ENCODE data around the gene ARHGAP24. TPM values are rescaled to one million over a fixed set of nuclear protein-coding genes. Genes with fewer than 3 reads are reported as not detected.
"Not testable (repeated sequence)": the region's sequence is repeated elsewhere in the genome, so short reads cannot be mapped to it uniquely, and the experiment has no call there.

The ARHGAP24 gene
- total and polyA plus RNA-seq, 4 donors: 1.8 to 15.2 (median 3.3) TPM

DNA sequence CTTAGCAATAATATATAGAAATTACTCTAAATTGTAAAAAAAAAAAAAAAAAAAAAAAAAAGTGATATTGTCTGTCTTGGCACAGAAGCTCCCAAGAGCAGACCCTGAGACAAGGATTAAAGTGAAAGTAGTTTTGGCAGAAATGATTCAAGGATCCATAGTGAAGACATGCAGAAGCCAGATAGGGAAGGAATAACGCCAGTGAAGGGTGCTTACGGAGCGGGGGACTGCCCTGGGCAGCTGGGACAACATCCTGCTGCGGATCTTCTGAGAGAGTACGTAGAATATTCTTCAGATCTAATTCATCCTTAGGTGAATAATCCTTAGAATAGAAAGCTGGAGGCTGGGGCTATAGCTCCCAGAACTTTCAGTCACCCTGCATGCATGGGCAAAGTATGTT lies 39.8 kb downstream of the ARHGAP24 start:
- no peak overlapping the region for H3K4me3 ChIP-seq (ENCODE audit: low read depth in 1 of 3, low read length in 3 of 3)
- H3K27ac ChIP-seq (ENCODE audit: low read depth in 1 of 2, low read length in 2 of 2): no peak overlapping the region
- H3K27me3 ChIP-seq (ENCODE audit: control insufficient read depth in 4 of 4, insufficient read depth in 4 of 4, low read length in 3 of 4): no peaks in the 10 kb centered on the region
- TF ChIP-seq YY1 (IDR thresholded peaks at IDR 0.05) (no peak), HNF4A (conservative IDR thresholded peaks at IDR 0.05) (no peak), EGR1 (IDR thresholded peaks at IDR 0.05; ENCODE audit: low read depth in 2 of 2) (no peak), TAF1 (conservative IDR thresholded peaks at IDR 0.05) (no peak), GABPA (IDR thresholded peaks at IDR 0.05 in 1 of 2, conservative IDR thresholded peaks at IDR 0.05 in 1 of 2) (no peak), NR2F2 (IDR thresholded peaks at IDR 0.05) (no peak)
- H3K4me1 ChIP-seq (ENCODE audit: control insufficient read depth in 4 of 4, insufficient read depth in 4 of 4, low read length in 3 of 4): no peaks in the 10 kb centered on the region
- H3K36me3 ChIP-seq (ENCODE audit: control insufficient read depth in 4 of 4, insufficient read depth in 3 of 4, low read depth in 1 of 4, low read length in 3 of 4): no peaks in the 10 kb centered on the region
- H3K9ac ChIP-seq (ENCODE audit: low read depth in 1 of 2, low read length in 2 of 2): no peak overlapping the region
- no peak for DNase-seq (ENCODE audit: low spot score)
- no peaks in the 10 kb centered on the region for H3K9me3 ChIP-seq (ENCODE audit: control insufficient read depth in 4 of 4, low read length in 3 of 4)
- 77% methylated on average over 5 of the region's 5 CpGs for WGBS

DNA sequence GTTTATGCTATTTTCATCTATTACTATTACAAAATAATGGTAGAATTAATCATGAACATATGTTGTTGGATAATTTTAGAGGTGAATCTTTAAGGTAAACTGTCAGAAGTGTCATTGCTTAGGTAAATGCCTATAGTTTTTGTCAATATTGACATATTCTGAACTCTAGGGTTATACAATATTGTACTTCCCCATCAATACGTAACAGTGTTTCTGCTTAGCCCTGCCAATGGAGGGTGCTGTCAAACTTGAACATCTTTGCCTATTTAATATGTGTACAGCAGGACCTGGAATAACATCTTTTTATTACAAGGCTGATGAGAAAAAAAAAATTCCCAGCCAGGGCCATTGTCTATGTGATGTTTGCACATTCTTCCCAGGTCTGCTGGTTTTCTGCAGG lies 40.8 kb downstream of the ARHGAP24 start:
- Histone ChIP-seq H3K9me3 (ENCODE audit: control insufficient read depth in 4 of 4, low read length in 3 of 4) (no peaks in the 10 kb centered on the region), H3K36me3 (ENCODE audit: control insufficient read depth in 4 of 4, insufficient read depth in 3 of 4, low read depth in 1 of 4, low read length in 3 of 4) (no peaks in the 10 kb centered on the region), H3K9ac (ENCODE audit: low read depth in 1 of 2, low read length in 2 of 2) (no peak overlapping the region), H3K4me1 (ENCODE audit: control insufficient read depth in 4 of 4, insufficient read depth in 4 of 4, low read length in 3 of 4) (no peaks in the 10 kb centered on the region), H3K27me3 (ENCODE audit: control insufficient read depth in 4 of 4, insufficient read depth in 4 of 4, low read length in 3 of 4) (no peaks in the 10 kb centered on the region), H3K4me3 (ENCODE audit: low read depth in 1 of 3, low read length in 3 of 3) (no peak overlapping the region), H3K27ac (ENCODE audit: low read depth in 1 of 2, low read length in 2 of 2) (no peak overlapping the region)
- no peak for TF ChIP-seq SP1 (IDR thresholded peaks at IDR 0.05)
- TF ChIP-seq, protein P1, sequence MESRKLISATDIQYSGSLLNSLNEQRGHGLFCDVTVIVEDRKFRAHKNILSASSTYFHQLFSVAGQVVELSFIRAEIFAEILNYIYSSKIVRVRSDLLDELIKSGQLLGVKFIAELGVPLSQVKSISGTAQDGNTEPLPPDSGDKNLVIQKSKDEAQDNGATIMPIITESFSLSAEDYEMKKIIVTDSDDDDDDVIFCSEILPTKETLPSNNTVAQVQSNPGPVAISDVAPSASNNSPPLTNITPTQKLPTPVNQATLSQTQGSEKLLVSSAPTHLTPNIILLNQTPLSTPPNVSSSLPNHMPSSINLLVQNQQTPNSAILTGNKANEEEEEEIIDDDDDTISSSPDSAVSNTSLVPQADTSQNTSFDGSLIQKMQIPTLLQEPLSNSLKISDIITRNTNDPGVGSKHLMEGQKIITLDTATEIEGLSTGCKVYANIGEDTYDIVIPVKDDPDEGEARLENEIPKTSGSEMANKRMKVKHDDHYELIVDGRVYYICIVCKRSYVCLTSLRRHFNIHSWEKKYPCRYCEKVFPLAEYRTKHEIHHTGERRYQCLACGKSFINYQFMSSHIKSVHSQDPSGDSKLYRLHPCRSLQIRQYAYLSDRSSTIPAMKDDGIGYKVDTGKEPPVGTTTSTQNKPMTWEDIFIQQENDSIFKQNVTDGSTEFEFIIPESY (IDR thresholded peaks at IDR 0.05): no peak
- TF ChIP-seq RXRA (IDR thresholded peaks at IDR 0.05): no peak
- TF ChIP-seq, protein P2, sequence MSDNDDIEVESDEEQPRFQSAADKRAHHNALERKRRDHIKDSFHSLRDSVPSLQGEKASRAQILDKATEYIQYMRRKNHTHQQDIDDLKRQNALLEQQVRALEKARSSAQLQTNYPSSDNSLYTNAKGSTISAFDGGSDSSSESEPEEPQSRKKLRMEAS (IDR thresholded peaks at IDR 0.05): no peak
- no peak for TF ChIP-seq FOXA1 (IDR thresholded peaks at IDR 0.05)
- no peak for TF ChIP-seq NR2F2 (IDR thresholded peaks at IDR 0.05)
- TF ChIP-seq, protein P3, sequence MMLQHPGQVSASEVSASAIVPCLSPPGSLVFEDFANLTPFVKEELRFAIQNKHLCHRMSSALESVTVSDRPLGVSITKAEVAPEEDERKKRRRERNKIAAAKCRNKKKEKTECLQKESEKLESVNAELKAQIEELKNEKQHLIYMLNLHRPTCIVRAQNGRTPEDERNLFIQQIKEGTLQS (IDR thresholded peaks at IDR 0.05): no peak
- DNase-seq (ENCODE audit: low spot score): no peak
- WGBS: 3% methylated on average over 1 of the region's 1 CpG

DNA sequence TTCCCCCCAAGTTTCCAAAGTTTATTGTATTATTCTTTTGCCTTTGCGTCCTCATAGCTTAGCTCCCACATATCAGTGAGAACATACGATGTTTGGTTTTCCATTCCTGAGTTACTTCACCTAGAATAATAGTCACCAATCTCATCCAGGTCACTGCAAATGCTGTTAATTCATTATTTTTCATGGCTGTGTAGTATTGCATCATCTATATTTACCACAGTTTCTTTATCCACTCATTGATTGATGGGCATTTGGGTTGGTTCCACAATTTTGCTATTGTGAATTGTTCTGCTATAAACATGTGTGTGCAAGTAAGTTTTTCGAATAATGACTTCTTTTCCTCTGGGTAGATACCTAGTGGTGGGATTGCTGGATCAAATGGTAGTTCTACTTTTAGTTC lies 43.6 kb downstream of the ARHGAP24 start:
- not testable (repeated sequence) for H3K4me3 ChIP-seq (ENCODE audit: low read depth in 1 of 3, low read length in 3 of 3); H3K27ac ChIP-seq (ENCODE audit: low read depth in 1 of 2, low read length in 2 of 2); H3K36me3 ChIP-seq (ENCODE audit: control insufficient read depth in 4 of 4, insufficient read depth in 3 of 4, low read depth in 1 of 4, low read length in 3 of 4); H3K4me1 ChIP-seq (ENCODE audit: control insufficient read depth in 4 of 4, insufficient read depth in 4 of 4, low read length in 3 of 4); H3K27me3 ChIP-seq (ENCODE audit: control insufficient read depth in 4 of 4, insufficient read depth in 4 of 4, low read length in 3 of 4); DNase-seq (ENCODE audit: low spot score); H3K9ac ChIP-seq (ENCODE audit: low read depth in 1 of 2, low read length in 2 of 2); H3K9me3 ChIP-seq (ENCODE audit: control insufficient read depth in 4 of 4, low read length in 3 of 4)
- WGBS: 91% methylated on average over 3 of the region's 3 CpGs

Data from liver (tissue), 9 donors.